Stimulated activated naive B cell treated with anti-CD40 and anti-IgM and Interleukin-4, amounts not matched to agents 10 μg/mL and 1 μg/mL and 100 μg/mL, for 72 hours (primary cell): ENCODE data around the gene GHRH.

Experiments used
- ATAC-seq, 2 donors: fragments of 150-1000 bp; cut with Tn5 transposase; replicated peaks; 2 replicates each; pipeline ENCODE4 v1.10.0; 2021; ENCODE audit warnings: moderate library complexity in 1 of 2
- DNase-seq: peaks from one replicate; pipeline ENCODE4 v3.0.0; 2021
- H3K27ac Mint-ChIP-seq: one replicate; pipeline ENCODE4 v1.8.0; 2022; ENCODE audit warnings: mild to moderate bottlenecking, mixed read lengths
- H3K27me3 Mint-ChIP-seq, 2 donors: one replicate each; pipeline ENCODE4 v1.8.0; 2022; ENCODE audit warnings: mixed read lengths in 2 of 2
- H3K36me3 Mint-ChIP-seq, 2 donors: one replicate each; pipeline ENCODE4 v1.8.0; 2022; ENCODE audit warnings: mixed read lengths in 2 of 2, mild to moderate bottlenecking in 1 of 2
- H3K4me1 Mint-ChIP-seq, 2 donors: one replicate each; pipeline ENCODE4 v1.8.0; 2022; ENCODE audit warnings: mixed read lengths in 2 of 2, mild to moderate bottlenecking in 1 of 2
- H3K4me3 Mint-ChIP-seq, 2 donors: one replicate each; pipeline ENCODE4 v1.8.0; 2022; ENCODE audit warnings: mild to moderate bottlenecking in 2 of 2, mixed read lengths in 2 of 2, moderate library complexity in 1 of 2
- H3K9me3 Mint-ChIP-seq, 2 donors: one replicate each; pipeline ENCODE4 v1.8.0; 2022; ENCODE audit warnings: mixed read lengths in 2 of 2, mild to moderate bottlenecking in 1 of 2

The GHRH gene

GRCh38 chr20:37244572-37244957 lies 17.0 kb downstream of the GHRH start:
- no peak for DNase-seq
- no peak overlapping the region for H3K27ac Mint-ChIP-seq
- peaks cover 25 to 60% of the 10 kb centered on the region in 2 donors for H3K36me3 Mint-ChIP-seq

GRCh38 chr20:37243937-37244571 lies 17.6 kb downstream of the GHRH start:
- H3K27ac Mint-ChIP-seq: no peak overlapping the region

More at GRCh38 chr20:37244572-37244957, 17.0 kb downstream of the GHRH start:
- ATAC-seq: no peak
- no peak overlapping the region for H3K4me3 Mint-ChIP-seq
- H3K27me3 Mint-ChIP-seq: no peaks in the 10 kb centered on the region
- H3K9me3 Mint-ChIP-seq: peaks cover 0 to 3% of the 10 kb centered on the region in 2 donors
- peaks cover 0 to 7% of the 10 kb centered on the region in 2 donors for H3K4me1 Mint-ChIP-seq

DNA sequence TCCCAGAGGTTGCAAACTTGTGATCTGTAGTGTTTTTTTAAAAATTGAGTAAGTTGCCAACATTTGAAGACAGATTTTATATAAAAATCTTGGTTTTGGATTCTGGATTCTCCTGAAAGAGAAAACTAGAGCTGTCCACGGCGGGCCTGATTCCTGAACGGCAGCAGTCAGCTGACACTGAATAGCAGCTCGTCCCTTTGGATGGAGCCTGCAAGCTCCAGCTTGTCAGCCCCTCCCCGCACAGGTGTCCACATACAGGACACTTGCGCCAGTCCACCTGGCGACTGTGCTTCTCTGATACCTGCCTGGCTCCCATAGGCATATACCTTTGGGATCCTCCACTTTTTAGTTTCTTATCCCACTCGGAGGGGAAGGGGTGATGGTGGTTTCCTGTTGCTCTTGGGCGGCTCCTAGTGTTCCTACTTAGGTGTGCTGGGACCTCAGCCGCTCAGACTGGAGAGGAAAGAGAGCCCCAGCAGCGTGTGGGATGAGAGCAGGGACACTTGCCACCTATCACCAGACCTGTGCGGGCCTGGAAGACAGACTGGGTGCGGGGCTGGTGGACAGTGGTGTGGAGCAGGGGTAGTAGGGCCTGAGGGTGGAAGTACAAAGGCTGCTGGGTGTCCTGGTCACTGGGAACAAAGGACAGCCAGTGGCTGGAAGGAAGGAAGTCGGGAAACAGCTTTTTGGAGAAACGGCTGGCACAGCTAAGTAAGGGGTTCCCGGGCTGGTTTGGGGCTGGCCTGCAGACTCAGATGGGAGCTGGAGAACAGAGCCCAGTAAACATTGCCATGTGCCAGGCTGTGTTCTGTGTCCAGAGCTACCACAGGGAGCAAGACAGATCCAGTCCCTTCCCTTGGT lies 18.3 kb downstream of the GHRH start:
- Mint-ChIP-seq H3K27ac (no peak overlapping the region), H3K4me1 (peaks cover 0 to 7% of the 10 kb centered on the region in 2 donors), H3K27me3 (no peaks in the 10 kb centered on the region), H3K9me3 (peaks cover 0 to 2% of the 10 kb centered on the region in 2 donors), H3K4me3 (no peak overlapping the region), H3K36me3 (peaks cover 25 to 67% of the 10 kb centered on the region in 2 donors)
- DNase-seq (no peak), ATAC-seq (no peak)

More at GRCh38 chr20:37243937-37244571, 17.6 kb downstream of the GHRH start:
- peaks cover 0 to 7% of the 10 kb centered on the region in 2 donors for H3K4me1 Mint-ChIP-seq
- no peak overlapping the region for H3K4me3 Mint-ChIP-seq
- H3K9me3 Mint-ChIP-seq: peaks cover 0 to 3% of the 10 kb centered on the region in 2 donors
- no peaks in the 10 kb centered on the region for H3K27me3 Mint-ChIP-seq
- no peak for ATAC-seq
- peaks cover 25 to 65% of the 10 kb centered on the region in 2 donors for H3K36me3 Mint-ChIP-seq
- DNase-seq: no peak

- DNase-seq: no peak
- no peak overlapping the region for H3K4me3 Mint-ChIP-seq
- H3K4me1 Mint-ChIP-seq: peaks cover 0 to 7% of the 10 kb centered on the region in 2 donors
- peaks cover 27 to 66% of the 10 kb centered on the region in 2 donors for H3K36me3 Mint-ChIP-seq
- H3K27me3 Mint-ChIP-seq: no peaks in the 10 kb centered on the region
- no peaks in the 10 kb centered on the region for H3K9me3 Mint-ChIP-seq
- no peak overlapping the region for H3K27ac Mint-ChIP-seq
- ATAC-seq: no peak
Observed at GRCh38 chr20:37242503-37242902, 19.1 kb downstream of the GHRH start.

GRCh38 chr20:37240337-37241067 lies 21.1 kb downstream of the GHRH start:
- Mint-ChIP-seq H3K27ac (peak overlapping the region; percentile 75), H3K4me3 (no peak overlapping the region), H3K9me3 (no peaks in the 10 kb centered on the region), H3K36me3 (peaks cover 34 to 70% of the 10 kb centered on the region in 2 donors), H3K4me1 (peaks cover 0 to 7% of the 10 kb centered on the region in 2 donors), H3K27me3 (no peaks in the 10 kb centered on the region)
- DNase-seq (no peak), ATAC-seq (no peak)

DNA sequence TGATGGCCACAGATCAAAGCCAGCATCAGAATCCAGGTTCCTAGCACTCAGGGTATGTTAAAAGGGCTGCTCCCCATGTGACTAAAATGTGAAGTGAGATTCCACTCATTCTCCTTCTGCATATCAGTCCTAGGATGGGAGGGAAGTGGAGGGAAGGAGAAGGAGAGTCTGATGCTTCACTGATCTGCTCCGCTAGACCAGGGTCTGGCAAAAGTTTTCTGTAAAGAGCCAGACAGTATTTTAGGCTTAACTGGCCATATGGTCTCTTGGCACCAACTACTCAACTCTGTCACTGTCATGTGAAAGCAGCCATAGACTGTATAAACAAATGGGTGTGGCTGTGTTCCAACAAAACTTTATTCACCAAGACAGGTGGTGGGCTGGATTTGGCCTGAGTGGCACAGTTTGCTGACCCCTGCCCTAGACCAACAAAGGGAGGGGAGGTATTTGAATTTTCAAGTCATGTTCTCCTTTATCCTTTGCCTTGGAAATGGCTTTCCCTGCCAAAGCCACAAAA lies 22.6 kb downstream of the GHRH start:
- Mint-ChIP-seq H3K27ac (no peak overlapping the region), H3K27me3 (no peaks in the 10 kb centered on the region), H3K36me3 (peaks cover 40 to 78% of the 10 kb centered on the region in 2 donors), H3K9me3 (no peaks in the 10 kb centered on the region), H3K4me1 (peaks cover 0 to 7% of the 10 kb centered on the region in 2 donors), H3K4me3 (no peak overlapping the region)
- DNase-seq (no peak), ATAC-seq (no peak)

DNA sequence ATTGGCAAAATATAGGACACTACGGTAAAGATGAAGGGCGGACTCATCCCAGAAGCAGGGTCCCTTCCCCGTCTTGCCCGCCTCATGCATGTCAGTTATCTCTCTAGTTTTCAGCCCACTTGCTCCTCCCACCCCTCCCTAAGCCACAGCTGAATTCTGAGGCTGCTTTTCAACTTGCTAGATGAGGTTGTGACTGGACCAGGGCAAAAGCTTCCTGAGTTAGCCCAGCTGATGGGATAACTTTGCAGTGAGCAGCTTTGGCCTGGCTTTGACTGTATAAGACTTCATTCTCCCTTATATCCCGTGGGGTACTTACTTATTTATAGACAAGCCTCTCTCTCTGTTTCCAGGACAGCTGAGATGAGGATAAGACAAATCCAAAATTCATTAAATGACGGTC lies 23.2 kb downstream of the GHRH start:
- H3K9me3 Mint-ChIP-seq: no peaks in the 10 kb centered on the region
- H3K27ac Mint-ChIP-seq: no peak overlapping the region
- H3K4me1 Mint-ChIP-seq: peaks cover 0 to 7% of the 10 kb centered on the region in 2 donors
- DNase-seq (no peak), ATAC-seq (no peak)
- H3K36me3 Mint-ChIP-seq: peaks cover 39 to 75% of the 10 kb centered on the region in 2 donors
- H3K4me3 Mint-ChIP-seq: no peak overlapping the region
- no peaks in the 10 kb centered on the region for H3K27me3 Mint-ChIP-seq

- H3K4me3 Mint-ChIP-seq: no peak overlapping the region
- H3K4me1 Mint-ChIP-seq: peaks cover 0 to 7% of the 10 kb centered on the region in 2 donors
- no peak for ATAC-seq
- no peak overlapping the region for H3K27ac Mint-ChIP-seq
- peaks cover 40 to 72% of the 10 kb centered on the region in 2 donors for H3K36me3 Mint-ChIP-seq
- H3K27me3 Mint-ChIP-seq: no peaks in the 10 kb centered on the region
- H3K9me3 Mint-ChIP-seq: no peaks in the 10 kb centered on the region
- DNase-seq: no peak
Observed at GRCh38 chr20:37237656-37238055, 24.0 kb downstream of the GHRH start.

- Mint-ChIP-seq H3K4me3 (no peak overlapping the region), H3K27ac (peak overlapping the region; percentile 71), H3K36me3 (peaks cover 44 to 75% of the 10 kb centered on the region in 2 donors), H3K27me3 (no peaks in the 10 kb centered on the region), H3K4me1 (peaks cover 0 to 7% of the 10 kb centered on the region in 2 donors), H3K9me3 (no peaks in the 10 kb centered on the region)
- DNase-seq (no peak), ATAC-seq (no peak)
Observed at GRCh38 chr20:37236462-37236861, 25.2 kb downstream of the GHRH start.

GRCh38 chr20:37235065-37235464 lies 26.5 kb downstream of the GHRH start:
- H3K36me3 Mint-ChIP-seq: peaks cover 48 to 72% of the 10 kb centered on the region in 2 donors

DNA sequence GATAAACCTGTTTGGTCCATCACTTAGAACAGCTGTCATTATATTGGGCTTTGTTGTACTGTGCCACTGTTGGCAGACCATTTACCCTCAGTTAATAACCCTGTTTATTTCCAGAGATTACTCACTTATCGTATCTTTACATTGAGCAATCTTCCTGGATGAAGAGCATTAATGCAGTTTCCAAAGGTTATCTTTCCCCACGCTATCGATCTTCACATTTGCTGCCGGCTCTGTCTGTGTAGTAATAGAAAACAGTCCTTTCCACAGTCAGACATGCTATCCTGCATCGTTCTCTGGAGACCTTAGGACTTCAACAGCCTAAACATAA lies 27.4 kb downstream of the GHRH start:
- ATAC-seq (no peak), DNase-seq (no peak)
- H3K36me3 Mint-ChIP-seq: peaks cover 50 to 70% of the 10 kb centered on the region in 2 donors
- no peaks in the 10 kb centered on the region for H3K27me3 Mint-ChIP-seq
- no peaks in the 10 kb centered on the region for H3K4me1 Mint-ChIP-seq
- H3K4me3 Mint-ChIP-seq: no peak overlapping the region
- no peak overlapping the region for H3K27ac Mint-ChIP-seq
- no peaks in the 10 kb centered on the region for H3K9me3 Mint-ChIP-seq

More at GRCh38 chr20:37235065-37235464, 26.5 kb downstream of the GHRH start:
- H3K4me1 Mint-ChIP-seq: no peaks in the 10 kb centered on the region
- no peak overlapping the region for H3K27ac Mint-ChIP-seq
- H3K9me3 Mint-ChIP-seq: no peaks in the 10 kb centered on the region
- no peak overlapping the region for H3K4me3 Mint-ChIP-seq
- no peaks in the 10 kb centered on the region for H3K27me3 Mint-ChIP-seq
- ATAC-seq: no peak
- no peak for DNase-seq

DNA sequence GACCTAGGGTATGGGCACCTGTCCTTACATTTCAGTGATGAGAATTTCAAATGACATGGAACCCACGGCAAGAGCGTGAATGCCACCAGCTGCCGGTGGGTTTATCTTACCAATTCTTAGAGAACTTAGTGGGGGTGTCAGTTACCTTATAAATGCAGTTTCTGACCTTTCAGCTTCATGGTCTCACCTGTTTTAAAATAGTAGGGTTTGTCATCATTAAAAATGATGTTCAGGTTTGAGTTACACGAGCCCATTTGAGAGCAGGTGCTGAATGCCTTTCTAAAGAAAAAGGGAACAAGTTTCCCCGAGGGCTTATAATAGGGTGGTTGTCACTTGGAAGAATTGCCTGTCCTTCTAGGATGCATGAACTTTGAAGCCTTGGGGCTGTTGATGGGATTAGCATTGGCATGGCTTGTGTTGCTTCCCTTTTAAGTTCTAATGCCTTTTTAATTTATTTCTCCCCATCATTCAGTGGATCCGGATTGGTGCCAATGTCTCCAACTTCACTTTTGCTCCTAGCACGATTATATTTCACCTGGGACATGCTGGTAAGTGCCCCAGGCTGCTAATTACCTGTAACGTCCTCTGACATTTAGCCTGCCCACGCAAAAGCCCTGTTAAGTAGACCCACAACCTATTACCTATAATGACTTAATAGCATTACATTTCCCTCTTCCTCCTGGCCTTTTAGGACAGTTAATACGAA lies 27.9 kb downstream of the GHRH start:
- ATAC-seq (no peak), DNase-seq (no peak)
- H3K4me3 Mint-ChIP-seq: no peak overlapping the region
- peaks cover 54 to 70% of the 10 kb centered on the region in 2 donors for H3K36me3 Mint-ChIP-seq
- no peaks in the 10 kb centered on the region for H3K27me3 Mint-ChIP-seq
- H3K4me1 Mint-ChIP-seq: no peaks in the 10 kb centered on the region
- no peaks in the 10 kb centered on the region for H3K9me3 Mint-ChIP-seq
- no peak overlapping the region for H3K27ac Mint-ChIP-seq

DNA sequence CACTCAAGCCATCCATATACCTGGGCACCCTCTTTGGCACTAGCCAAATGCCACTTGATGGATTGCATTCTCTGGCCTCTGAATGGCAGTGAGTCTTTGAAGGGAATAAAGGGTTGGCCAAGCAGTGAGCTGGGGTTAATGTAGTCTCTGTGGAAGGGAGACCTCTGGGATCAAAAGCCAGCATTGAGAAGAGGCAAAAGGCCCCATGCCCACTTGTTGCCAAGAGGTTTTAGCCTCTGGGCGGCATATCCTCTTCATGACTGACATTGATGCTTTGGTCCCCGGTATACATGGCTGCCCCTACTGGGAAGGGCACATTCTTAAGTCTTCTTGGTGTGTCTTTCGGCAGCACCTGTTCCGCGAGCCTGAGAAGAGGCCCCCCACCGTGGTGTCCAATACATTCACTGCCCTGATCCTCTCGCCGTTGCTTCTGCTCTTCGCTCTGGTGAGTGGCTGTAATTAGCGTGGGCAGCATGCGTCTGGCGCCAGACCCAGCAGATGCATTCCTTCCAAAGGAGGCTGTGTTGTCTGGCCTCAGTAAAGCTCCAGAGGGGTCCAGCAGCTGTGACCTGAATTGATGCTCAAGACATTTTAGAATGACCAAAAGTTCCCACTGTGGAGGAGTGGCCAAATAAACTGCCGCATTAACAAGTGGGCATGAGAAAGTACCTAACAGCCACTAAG lies 29.5 kb downstream of the GHRH start:
- H3K27ac Mint-ChIP-seq: no peak overlapping the region
- no peak for ATAC-seq
- H3K9me3 Mint-ChIP-seq: no peaks in the 10 kb centered on the region

More for the DNA sequence above, 29.5 kb downstream of the GHRH start:
- H3K4me3 Mint-ChIP-seq: no peak overlapping the region
- H3K27me3 Mint-ChIP-seq: no peaks in the 10 kb centered on the region
- H3K36me3 Mint-ChIP-seq: peaks cover 54 to 72% of the 10 kb centered on the region in 2 donors
- DNase-seq: no peak
- no peaks in the 10 kb centered on the region for H3K4me1 Mint-ChIP-seq
